ENCODE results near the gene ZNF532.

Gene ZNF532

DNA sequence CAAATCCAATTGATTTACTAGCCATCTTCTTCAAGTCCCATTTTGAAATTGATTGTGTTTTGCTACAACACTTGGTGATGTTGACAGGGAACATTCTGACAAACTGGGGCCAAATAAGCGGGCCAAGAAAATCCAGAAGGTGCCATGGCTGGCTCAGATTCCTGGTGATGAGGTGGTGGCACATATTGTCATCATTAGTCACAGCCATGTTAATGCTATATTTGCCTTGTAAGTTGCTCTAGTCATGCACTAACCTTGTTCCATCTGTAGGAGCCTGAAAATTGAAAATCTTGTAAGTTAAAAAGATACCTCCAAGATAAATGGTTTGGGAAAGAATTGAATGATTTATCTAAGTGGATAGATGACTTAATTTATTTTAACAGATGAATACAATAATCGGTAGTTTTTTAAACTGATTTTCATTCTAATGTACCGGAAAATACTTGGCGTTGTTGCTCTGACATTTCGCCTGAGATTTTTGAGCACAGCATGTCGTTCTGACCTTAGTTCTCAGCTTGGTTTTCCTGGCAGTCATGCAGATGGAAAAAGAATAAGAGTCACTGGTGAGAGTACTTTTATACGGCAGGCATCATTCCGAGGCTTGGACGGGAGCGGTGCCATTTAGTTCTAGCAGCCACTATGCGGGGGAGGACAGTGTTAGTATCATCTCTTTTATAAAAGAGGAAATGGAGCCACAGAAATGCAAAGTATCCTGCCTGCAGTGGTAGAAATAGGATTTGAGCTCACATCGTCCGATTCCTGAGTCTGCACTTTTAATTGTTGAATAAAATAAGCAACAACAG is 133.9 kb downstream of the ZNF532 start:
- no peaks in the 10 kb centered on the region; the same call in 1 of the 2 replicates for H3K4me1 ChIP-seq (ENCODE audit: control insufficient read depth, insufficient read depth, low read length)

DNA sequence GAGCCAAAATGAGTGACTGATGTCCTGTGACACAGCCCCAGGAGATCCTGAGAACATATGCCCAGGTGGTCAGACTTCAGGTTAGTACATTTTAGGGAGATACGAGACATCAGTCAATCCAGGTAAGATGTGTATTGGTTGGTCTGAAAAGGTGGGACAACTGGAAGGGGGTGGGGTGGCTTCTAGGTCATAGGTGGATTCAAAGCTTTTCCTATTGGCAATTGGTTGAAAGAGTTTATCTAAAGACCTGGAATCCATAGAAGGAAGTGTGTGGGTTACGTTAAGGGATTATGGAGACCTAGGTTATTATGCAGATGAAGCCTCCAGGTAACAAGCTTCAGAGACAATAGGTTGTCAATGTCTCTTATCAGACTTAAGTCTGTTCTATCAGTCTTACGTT is 136.5 kb downstream of the ZNF532 start:
- Histone ChIP-seq H3K9me3 (ENCODE audit: control insufficient read depth, insufficient read depth, low read length) (no peaks in the 10 kb centered on the region), H3K4me1 (ENCODE audit: control insufficient read depth, insufficient read depth, low read length) (no peaks in the 10 kb centered on the region; the same call in 1 of the 2 replicates)
- WGBS (ENCODE audit: insufficient coverage, insufficient read length), result no CpG with 5 or more reads among the region's 3 CpGs

More for the DNA sequence above, 133.9 kb downstream of the ZNF532 start:
- Histone ChIP-seq H3K27me3 (ENCODE audit: control insufficient read depth, insufficient read depth, low read length) (no peaks in the 10 kb centered on the region), H3K27ac (ENCODE audit: low read length) (no peak overlapping the region), H3K4me3 (ENCODE audit: low read length) (no peak overlapping the region), H3K36me3 (ENCODE audit: control insufficient read depth, insufficient read depth, low read length) (no peaks in the 10 kb centered on the region), H3K9me3 (ENCODE audit: control insufficient read depth, insufficient read depth, low read length) (no peaks in the 10 kb centered on the region)
- no CpG with 5 or more reads among the region's 13 CpGs for WGBS (ENCODE audit: insufficient coverage, insufficient read length)
- no peak for DNase-seq (ENCODE audit: low read depth, low spot score)

DNA sequence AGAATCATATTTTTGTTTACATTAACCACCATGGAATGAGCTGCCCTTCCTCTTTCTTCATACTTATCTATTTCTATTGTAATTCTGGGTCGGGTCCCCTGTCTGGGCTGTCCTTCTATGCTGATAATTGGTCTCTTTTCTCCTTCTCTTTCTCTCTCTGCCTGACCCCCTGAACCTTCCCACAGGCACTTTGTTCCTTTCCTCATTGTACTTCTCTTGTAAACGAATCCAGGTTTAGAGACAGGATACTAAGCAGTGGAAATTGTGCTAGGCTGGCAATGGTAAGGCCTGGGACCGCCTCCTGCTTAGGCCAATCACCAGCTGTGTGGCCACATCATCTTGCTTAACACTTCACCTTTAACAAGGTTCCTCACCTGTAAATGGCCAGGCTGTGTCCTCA is 137.0 kb downstream of the ZNF532 start:
- no peak overlapping the region for H3K27ac ChIP-seq (ENCODE audit: low read length)
- no peaks in the 10 kb centered on the region; the same call in 1 of the 2 replicates for H3K4me1 ChIP-seq (ENCODE audit: control insufficient read depth, insufficient read depth, low read length)
- no peak overlapping the region for H3K4me3 ChIP-seq (ENCODE audit: low read length)
- H3K9me3 ChIP-seq (ENCODE audit: control insufficient read depth, insufficient read depth, low read length), result no peaks in the 10 kb centered on the region
- WGBS (ENCODE audit: insufficient coverage, insufficient read length), result no CpG with 5 or more reads among the region's 3 CpGs
- no peaks in the 10 kb centered on the region for H3K36me3 ChIP-seq (ENCODE audit: control insufficient read depth, insufficient read depth, low read length)
- H3K27me3 ChIP-seq (ENCODE audit: control insufficient read depth, insufficient read depth, low read length), result no peaks in the 10 kb centered on the region
- DNase-seq (ENCODE audit: low read depth, low spot score), result no peak

More for the DNA sequence above, 136.5 kb downstream of the ZNF532 start:
- no peak overlapping the region for H3K27ac ChIP-seq (ENCODE audit: low read length)
- no peaks in the 10 kb centered on the region for H3K36me3 ChIP-seq (ENCODE audit: control insufficient read depth, insufficient read depth, low read length)
- no peak overlapping the region for H3K4me3 ChIP-seq (ENCODE audit: low read length)
- H3K27me3 ChIP-seq (ENCODE audit: control insufficient read depth, insufficient read depth, low read length), result no peaks in the 10 kb centered on the region
- no peak for DNase-seq (ENCODE audit: low read depth, low spot score)

DNA sequence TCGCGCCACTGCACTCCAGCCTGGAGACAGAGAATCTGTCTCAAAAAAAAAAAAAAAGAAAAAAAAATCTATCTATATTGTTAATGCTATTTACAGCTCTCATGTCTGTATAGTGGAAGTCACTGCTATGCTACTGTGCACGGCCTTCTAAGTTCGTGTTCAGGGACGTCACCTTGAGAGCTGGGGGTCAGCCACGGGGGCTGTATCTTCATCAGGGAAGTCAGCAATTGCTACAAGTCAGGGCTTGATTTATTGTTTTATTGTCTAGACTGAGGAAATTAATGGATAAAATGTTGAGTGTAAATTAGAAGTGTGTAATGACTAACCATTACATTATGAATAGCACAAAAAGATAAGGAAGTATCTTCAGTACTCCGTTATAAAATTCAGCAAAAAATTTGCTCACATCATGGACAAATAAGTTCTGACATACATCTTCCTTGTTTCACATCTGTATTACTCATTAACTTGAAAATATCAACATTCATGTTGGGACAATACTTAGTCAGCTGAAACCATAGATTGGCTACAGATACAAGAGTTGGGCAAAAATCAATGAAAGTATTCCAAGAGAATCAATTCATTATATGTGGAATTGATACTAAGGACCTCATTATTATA is 138.4 kb downstream of the ZNF532 start:
- no CpG with 5 or more reads among the region's 7 CpGs for WGBS (ENCODE audit: insufficient coverage, insufficient read length)
- DNase-seq (ENCODE audit: low read depth, low spot score), result no peak
- Histone ChIP-seq H3K4me3 (ENCODE audit: low read length) (no peak overlapping the region), H3K36me3 (ENCODE audit: control insufficient read depth, insufficient read depth, low read length) (no peaks in the 10 kb centered on the region), H3K27me3 (ENCODE audit: control insufficient read depth, insufficient read depth, low read length) (no peaks in the 10 kb centered on the region), H3K9me3 (ENCODE audit: control insufficient read depth, insufficient read depth, low read length) (no peaks in the 10 kb centered on the region), H3K4me1 (ENCODE audit: control insufficient read depth, insufficient read depth, low read length) (no peaks in the 10 kb centered on the region; the same call in 1 of the 2 replicates), H3K27ac (ENCODE audit: low read length) (no peak overlapping the region)

DNA sequence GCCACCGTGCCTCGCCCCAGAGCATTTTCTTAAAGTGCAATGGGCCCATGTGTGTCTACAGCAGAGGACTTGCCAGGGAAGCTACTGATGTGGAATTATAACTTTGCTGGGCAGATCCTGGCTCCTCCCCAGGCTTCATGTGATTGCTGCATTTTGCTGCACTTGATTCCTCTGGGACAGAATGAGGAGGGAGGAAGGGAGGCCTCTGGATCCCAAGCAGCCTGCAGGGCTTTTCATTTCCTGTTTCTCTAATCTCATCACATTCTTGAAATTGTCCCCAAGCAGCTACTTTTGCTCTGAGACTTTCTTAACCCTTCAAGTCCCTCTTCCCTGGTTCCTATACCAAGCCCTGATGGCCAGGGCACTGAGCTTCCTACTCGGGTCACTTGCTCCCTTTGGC is 140.6 kb downstream of the ZNF532 start:
- H3K4me3 ChIP-seq (ENCODE audit: low read length), result no peak overlapping the region
- no peak overlapping the region for H3K27ac ChIP-seq (ENCODE audit: low read length)
- no peaks in the 10 kb centered on the region for H3K9me3 ChIP-seq (ENCODE audit: control insufficient read depth, insufficient read depth, low read length)
- DNase-seq (ENCODE audit: low read depth, low spot score), result no peak
- WGBS (ENCODE audit: insufficient coverage, insufficient read length), result no CpG with 5 or more reads among the region's 3 CpGs
- H3K36me3 ChIP-seq (ENCODE audit: control insufficient read depth, insufficient read depth, low read length), result no peaks in the 10 kb centered on the region
- no peaks in the 10 kb centered on the region for H3K27me3 ChIP-seq (ENCODE audit: control insufficient read depth, insufficient read depth, low read length)
- no peaks in the 10 kb centered on the region for H3K4me1 ChIP-seq (ENCODE audit: control insufficient read depth, insufficient read depth, low read length)

DNA sequence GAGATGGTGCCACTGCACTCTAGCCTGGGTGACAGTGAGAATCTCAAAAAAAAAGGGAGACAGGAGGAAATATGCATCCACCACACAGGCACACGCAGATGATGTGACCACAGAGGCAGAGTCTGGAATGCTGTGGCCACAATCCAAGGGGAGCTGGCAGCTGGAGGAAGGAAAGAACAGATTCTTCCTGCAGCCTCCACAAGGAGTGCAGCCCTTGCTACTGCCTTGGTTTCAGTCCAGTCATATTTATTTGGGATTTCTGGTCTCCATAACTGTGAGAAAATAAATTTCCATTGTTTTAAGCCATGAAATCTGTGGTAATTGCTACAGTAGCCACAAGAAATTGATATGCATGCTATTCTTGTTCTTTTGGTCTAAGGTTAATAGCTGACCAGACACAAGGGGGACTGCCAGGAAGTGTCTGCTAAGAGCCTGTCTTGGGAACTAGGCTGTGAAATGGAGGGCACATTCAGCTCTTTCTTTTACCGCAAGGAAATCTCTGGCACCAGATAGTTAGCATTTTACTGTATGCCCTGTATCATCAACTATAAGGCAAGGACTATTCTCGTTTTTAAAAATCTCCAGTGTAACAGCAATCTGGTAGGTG is 141.9 kb downstream of the ZNF532 start:
- Histone ChIP-seq H3K36me3 (ENCODE audit: control insufficient read depth, insufficient read depth, low read length) (no peaks in the 10 kb centered on the region), H3K4me1 (ENCODE audit: control insufficient read depth, insufficient read depth, low read length) (no peaks in the 10 kb centered on the region), H3K27me3 (ENCODE audit: control insufficient read depth, insufficient read depth, low read length) (no peaks in the 10 kb centered on the region), H3K27ac (ENCODE audit: low read length) (no peak overlapping the region), H3K9me3 (ENCODE audit: control insufficient read depth, insufficient read depth, low read length) (no peaks in the 10 kb centered on the region), H3K4me3 (ENCODE audit: low read length) (no peak overlapping the region)
- no peak for DNase-seq (ENCODE audit: low read depth, low spot score)
- WGBS (ENCODE audit: insufficient coverage, insufficient read length), result no CpG with 5 or more reads among the region's 3 CpGs

DNA sequence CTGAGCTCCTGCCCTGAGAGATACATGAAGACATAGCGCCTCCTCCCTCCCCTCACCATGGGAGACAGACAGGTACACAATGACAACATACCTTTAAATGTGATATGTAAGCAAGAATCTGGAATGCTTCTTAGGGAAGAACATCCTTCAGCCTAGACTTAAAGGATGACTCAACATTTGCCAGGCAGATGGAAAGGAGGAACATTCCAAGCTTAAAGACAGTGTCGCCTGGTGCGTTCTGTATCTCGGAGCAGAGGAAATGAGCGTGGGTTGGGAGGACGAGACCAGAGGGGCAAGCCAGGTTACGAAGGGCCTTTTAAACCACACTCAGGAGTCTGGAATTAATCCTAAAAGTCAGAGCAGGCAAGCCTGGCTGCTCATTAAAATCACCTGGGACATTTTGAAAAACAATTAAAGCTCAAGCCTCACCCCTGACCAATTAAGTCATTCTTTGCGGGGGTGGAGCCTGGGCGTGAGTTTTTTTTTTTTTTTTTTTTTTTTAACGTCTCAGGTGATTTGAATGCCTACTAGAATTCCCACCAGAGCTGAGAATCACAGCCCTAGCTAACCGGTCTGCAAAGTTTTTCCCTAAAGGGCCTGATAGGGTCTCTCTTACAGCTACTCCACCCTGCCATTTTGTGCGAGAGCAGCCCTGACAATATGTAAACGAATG is 143.8 kb downstream of the ZNF532 start:
- no peak for DNase-seq (ENCODE audit: low read depth, low spot score)
- no peaks in the 10 kb centered on the region for H3K9me3 ChIP-seq (ENCODE audit: control insufficient read depth, insufficient read depth, low read length)
- no peak overlapping the region for H3K4me3 ChIP-seq (ENCODE audit: low read length)
- no peaks in the 10 kb centered on the region for H3K36me3 ChIP-seq (ENCODE audit: control insufficient read depth, insufficient read depth, low read length)
- no peak overlapping the region for H3K27ac ChIP-seq (ENCODE audit: low read length)
- WGBS (ENCODE audit: insufficient coverage, insufficient read length), result no CpG with 5 or more reads among the region's 13 CpGs
- no peaks in the 10 kb centered on the region for H3K4me1 ChIP-seq (ENCODE audit: control insufficient read depth, insufficient read depth, low read length)
- no peaks in the 10 kb centered on the region for H3K27me3 ChIP-seq (ENCODE audit: control insufficient read depth, insufficient read depth, low read length)

DNA sequence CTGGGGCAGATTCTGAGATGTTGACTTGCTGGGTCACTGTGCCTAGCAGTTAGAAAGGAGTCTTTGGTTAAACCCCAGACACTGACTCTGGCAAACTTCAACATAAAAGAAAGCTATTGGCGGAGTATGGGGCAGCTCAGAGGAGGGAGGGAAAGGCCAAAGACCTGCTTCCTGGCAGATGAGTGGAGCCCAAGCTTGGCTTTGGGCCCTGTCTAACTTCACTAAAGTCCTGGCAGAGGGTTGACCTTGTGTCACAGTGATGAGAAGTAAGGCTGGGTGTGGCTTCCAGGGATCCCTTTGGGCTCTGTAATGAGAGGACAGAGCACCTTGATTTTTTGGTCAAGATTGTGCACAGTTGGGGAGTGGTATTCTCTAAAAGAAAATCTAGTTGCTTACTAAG is 145.2 kb downstream of the ZNF532 start:
- Histone ChIP-seq H3K4me1 (ENCODE audit: control insufficient read depth, insufficient read depth, low read length) (no peaks in the 10 kb centered on the region), H3K9me3 (ENCODE audit: control insufficient read depth, insufficient read depth, low read length) (no peaks in the 10 kb centered on the region), H3K27me3 (ENCODE audit: control insufficient read depth, insufficient read depth, low read length) (no peaks in the 10 kb centered on the region), H3K36me3 (ENCODE audit: control insufficient read depth, insufficient read depth, low read length) (no peaks in the 10 kb centered on the region), H3K4me3 (ENCODE audit: low read length) (no peak overlapping the region), H3K27ac (ENCODE audit: low read length) (no peak overlapping the region)
- no peak for DNase-seq (ENCODE audit: low read depth, low spot score)
- WGBS (ENCODE audit: insufficient coverage, insufficient read length), result no CpG with 5 or more reads among the region's 1 CpG

DNA sequence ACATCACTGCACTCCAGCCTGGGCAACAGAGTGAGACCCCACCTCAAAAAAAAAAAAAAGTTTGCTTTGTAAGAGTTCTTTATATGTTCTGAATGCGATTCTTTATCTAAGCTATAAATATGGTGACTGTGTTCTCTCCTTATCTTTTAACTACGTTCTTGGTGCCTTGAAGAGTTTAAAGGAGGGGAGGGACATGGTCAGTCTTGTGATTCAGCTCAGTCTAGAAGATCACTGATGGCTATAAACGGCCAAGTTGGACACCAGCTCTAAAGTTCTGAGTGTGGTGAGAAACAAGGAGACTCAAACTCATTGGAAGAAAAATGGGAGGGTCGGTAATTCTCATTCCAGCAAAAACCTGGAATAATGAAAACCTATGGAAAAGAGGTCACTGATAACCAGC is 146.6 kb downstream of the ZNF532 start:
- Histone ChIP-seq H3K9me3 (ENCODE audit: control insufficient read depth, insufficient read depth, low read length) (no peaks in the 10 kb centered on the region), H3K36me3 (ENCODE audit: control insufficient read depth, insufficient read depth, low read length) (no peaks in the 10 kb centered on the region), H3K4me1 (ENCODE audit: control insufficient read depth, insufficient read depth, low read length) (peaks cover 1% of the 10 kb centered on the region; the same call in 1 of the 2 replicates), H3K27me3 (ENCODE audit: control insufficient read depth, insufficient read depth, low read length) (no peaks in the 10 kb centered on the region), H3K27ac (ENCODE audit: low read length) (no peak overlapping the region), H3K4me3 (ENCODE audit: low read length) (no peak overlapping the region)
- no peak for DNase-seq (ENCODE audit: low read depth, low spot score)
- WGBS (ENCODE audit: insufficient coverage, insufficient read length), result no CpG with 5 or more reads among the region's 4 CpGs

DNA sequence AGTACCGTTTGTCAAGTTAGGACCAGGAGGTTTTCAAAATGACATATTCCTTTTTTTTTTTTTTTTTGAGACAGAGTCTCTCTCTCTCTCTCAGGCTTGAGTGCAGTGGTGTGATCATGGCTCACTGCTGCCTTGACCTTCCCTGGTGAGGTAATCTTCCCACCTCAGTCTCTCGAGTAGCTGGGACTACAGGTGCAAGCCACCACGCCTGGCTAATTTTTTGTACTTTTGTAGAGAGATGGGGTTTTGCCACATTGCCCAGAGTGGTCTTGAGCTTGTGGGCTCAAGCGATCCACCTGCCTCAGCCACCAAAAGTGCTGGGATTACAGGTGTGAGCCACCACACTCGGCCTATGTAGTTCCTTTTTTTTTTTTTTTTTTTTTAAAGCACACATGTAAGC is 147.1 kb downstream of the ZNF532 start:
- H3K27me3 ChIP-seq (ENCODE audit: control insufficient read depth, insufficient read depth, low read length), result no peaks in the 10 kb centered on the region
- H3K4me3 ChIP-seq (ENCODE audit: low read length), result no peak overlapping the region
- H3K9me3 ChIP-seq (ENCODE audit: control insufficient read depth, insufficient read depth, low read length), result no peaks in the 10 kb centered on the region
- H3K27ac ChIP-seq (ENCODE audit: low read length), result no peak overlapping the region
- H3K36me3 ChIP-seq (ENCODE audit: control insufficient read depth, insufficient read depth, low read length), result no peaks in the 10 kb centered on the region
- WGBS (ENCODE audit: insufficient coverage, insufficient read length), result no CpG with 5 or more reads among the region's 5 CpGs
- peaks cover 1% of the 10 kb centered on the region; the same call in 1 of the 2 replicates for H3K4me1 ChIP-seq (ENCODE audit: control insufficient read depth, insufficient read depth, low read length)
- DNase-seq (ENCODE audit: low read depth, low spot score), result no peak
